SK-N-SH treated with all-trans-retinoic acid at 6 μM for 48 hours (cell line): ENCODE measurements around the gene MSRB3.

Experiments
- BACH2 ChIP-seq: fragments of 250-450 bp; sonication (Bioruptor Pico); IDR thresholded peaks from 2 replicates; pipeline ENCODE4 v1.9.0; 2021; ENCODE audit warnings: mild to moderate bottlenecking, borderline replicate concordance
- ISL1 ChIP-seq: fragments of 250-450 bp; sonication (Bioruptor Pico); IDR thresholded peaks from 2 replicates; pipeline ENCODE4 v2.1.2; 2022; ENCODE audit warnings: mild to moderate bottlenecking, moderate library complexity
- OSR1 ChIP-seq: fragments of 250-450 bp; sonication (Bioruptor Pico); IDR thresholded peaks from 2 replicates; pipeline ENCODE4 v1.8.0; 2022; ENCODE audit warnings: moderate library complexity, mild to moderate bottlenecking, inconsistent platforms
- RARB ChIP-seq: fragments of 250-450 bp; sonication (Bioruptor Pico); IDR thresholded peaks from 2 replicates; pipeline ENCODE4 v1.8.0; 2021; ENCODE audit warnings: mild to moderate bottlenecking, moderate library complexity
- SNAI2 ChIP-seq: fragments of 250-450 bp; sonication (Bioruptor Pico); IDR thresholded peaks from 2 replicates; pipeline ENCODE4 v1.5.0; 2020; ENCODE audit warnings: mild to moderate bottlenecking, moderate library complexity
- TCF4 ChIP-seq: fragments of 250-450 bp; sonication (Bioruptor Pico); IDR thresholded peaks from 2 replicates; pipeline ENCODE4 v1.8.0; 2021; ENCODE audit warnings: mild to moderate bottlenecking, moderate library complexity, borderline replicate concordance
- TOX ChIP-seq: fragments of 250-450 bp; sonication (Bioruptor Pico); IDR thresholded peaks from 2 replicates; pipeline ENCODE4 v1.8.0; 2021; ENCODE audit warnings: mild to moderate bottlenecking, moderate library complexity, borderline replicate concordance
- TF ChIP-seq, protein P1 (sequence below): fragments of 250-450 bp; sonication (Bioruptor Pico); IDR thresholded peaks from 2 replicates; pipeline ENCODE4 v1.8.0; 2020; ENCODE audit warnings: mild to moderate bottlenecking, moderate library complexity, borderline replicate concordance
- TF ChIP-seq, protein P2 (sequence below): fragments of 250-450 bp; sonication (Bioruptor Pico); IDR thresholded peaks from 2 replicates; pipeline ENCODE4 v1.5.1; 2020; ENCODE audit warnings: low read depth, mild to moderate bottlenecking, moderate library complexity
- TF ChIP-seq, protein P3 (sequence below): fragments of 250-450 bp; sonication (Bioruptor Pico); IDR thresholded peaks from 2 replicates; pipeline ENCODE4 v1.5.1; 2021; ENCODE audit warnings: mild to moderate bottlenecking, moderate library complexity

DNA sequence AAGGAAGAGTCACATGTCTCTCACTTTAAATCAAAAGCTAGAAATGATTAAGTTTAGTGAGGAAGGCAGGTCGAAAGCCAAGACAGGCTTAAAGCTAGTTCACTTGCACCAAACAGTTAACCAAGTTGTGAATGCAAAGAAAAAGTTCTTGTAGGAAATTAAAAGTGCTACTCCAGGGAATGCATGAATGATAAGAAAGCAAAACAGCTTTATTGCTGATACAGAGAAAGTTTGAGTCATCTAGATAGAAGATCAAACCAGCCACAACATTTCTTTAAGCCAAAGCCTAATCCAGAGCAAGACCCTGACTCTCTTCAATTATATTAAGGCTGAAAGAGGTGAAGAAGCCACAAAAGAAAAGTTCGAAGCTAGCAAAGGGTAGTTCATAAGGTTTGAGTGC, 193.6 kb downstream of the MSRB3 start:
- TF ChIP-seq RARB (CRISPR knock-in tag): no peak
- no peak for TF ChIP-seq TOX (CRISPR knock-in tag)
- TF ChIP-seq, protein P1, sequence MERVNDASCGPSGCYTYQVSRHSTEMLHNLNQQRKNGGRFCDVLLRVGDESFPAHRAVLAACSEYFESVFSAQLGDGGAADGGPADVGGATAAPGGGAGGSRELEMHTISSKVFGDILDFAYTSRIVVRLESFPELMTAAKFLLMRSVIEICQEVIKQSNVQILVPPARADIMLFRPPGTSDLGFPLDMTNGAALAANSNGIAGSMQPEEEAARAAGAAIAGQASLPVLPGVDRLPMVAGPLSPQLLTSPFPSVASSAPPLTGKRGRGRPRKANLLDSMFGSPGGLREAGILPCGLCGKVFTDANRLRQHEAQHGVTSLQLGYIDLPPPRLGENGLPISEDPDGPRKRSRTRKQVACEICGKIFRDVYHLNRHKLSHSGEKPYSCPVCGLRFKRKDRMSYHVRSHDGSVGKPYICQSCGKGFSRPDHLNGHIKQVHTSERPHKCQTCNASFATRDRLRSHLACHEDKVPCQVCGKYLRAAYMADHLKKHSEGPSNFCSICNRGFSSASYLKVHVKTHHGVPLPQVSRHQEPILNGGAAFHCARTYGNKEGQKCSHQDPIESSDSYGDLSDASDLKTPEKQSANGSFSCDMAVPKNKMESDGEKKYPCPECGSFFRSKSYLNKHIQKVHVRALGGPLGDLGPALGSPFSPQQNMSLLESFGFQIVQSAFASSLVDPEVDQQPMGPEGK: no peak
- TF ChIP-seq SNAI2 (CRISPR knock-in tag): no peak
- TF ChIP-seq BACH2 (CRISPR knock-in tag): no peak
- TF ChIP-seq ISL1 (CRISPR knock-in tag): no peak
- TF ChIP-seq, protein P2, sequence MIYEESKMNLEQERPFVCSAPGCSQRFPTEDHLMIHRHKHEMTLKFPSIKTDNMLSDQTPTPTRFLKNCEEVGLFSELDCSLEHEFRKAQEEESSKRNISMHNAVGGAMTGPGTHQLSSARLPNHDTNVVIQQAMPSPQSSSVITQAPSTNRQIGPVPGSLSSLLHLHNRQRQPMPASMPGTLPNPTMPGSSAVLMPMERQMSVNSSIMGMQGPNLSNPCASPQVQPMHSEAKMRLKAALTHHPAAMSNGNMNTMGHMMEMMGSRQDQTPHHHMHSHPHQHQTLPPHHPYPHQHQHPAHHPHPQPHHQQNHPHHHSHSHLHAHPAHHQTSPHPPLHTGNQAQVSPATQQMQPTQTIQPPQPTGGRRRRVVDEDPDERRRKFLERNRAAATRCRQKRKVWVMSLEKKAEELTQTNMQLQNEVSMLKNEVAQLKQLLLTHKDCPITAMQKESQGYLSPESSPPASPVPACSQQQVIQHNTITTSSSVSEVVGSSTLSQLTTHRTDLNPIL (CRISPR knock-in tag): no peak
- no peak for TF ChIP-seq TCF4 (CRISPR knock-in tag)
- TF ChIP-seq OSR1: no peak
- TF ChIP-seq, protein P3, sequence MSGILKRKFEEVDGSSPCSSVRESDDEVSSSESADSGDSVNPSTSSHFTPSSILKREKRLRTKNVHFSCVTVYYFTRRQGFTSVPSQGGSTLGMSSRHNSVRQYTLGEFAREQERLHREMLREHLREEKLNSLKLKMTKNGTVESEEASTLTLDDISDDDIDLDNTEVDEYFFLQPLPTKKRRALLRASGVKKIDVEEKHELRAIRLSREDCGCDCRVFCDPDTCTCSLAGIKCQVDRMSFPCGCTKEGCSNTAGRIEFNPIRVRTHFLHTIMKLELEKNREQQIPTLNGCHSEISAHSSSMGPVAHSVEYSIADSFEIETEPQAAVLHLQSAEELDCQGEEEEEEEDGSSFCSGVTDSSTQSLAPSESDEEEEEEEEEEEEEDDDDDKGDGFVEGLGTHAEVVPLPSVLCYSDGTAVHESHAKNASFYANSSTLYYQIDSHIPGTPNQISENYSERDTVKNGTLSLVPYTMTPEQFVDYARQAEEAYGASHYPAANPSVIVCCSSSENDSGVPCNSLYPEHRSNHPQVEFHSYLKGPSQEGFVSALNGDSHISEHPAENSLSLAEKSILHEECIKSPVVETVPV (CRISPR knock-in tag): no peak
